Central memory CD8-positive, alpha-beta T cell (primary cell): ENCODE data around the gene DPY19L3.
A peak's percentile ranks its signal among the peaks of the same experiment; 100 is the strongest.

Source experiments
- ATAC-seq: fragments of 150-1000 bp; cut with Tn5 transposase; replicated peaks from 2 replicates; pipeline ENCODE4 v1.10.0; 2022; ENCODE audit warnings: mild to moderate bottlenecking, moderate FRiP score, moderate number of reproducible peaks; ENCODE audit not compliant: poor library complexity, severe bottlenecking; ENCODE audit errors: extremely low read depth
- DNase-seq, 2 donors: peaks; one replicate each; pipeline ENCODE4 v3.0.0; 2021; ENCODE audit warnings: low spot score in 2 of 2
- H3K27ac Mint-ChIP-seq: one replicate; pipeline ENCODE4 v1.8.0; 2022; ENCODE audit warnings: low read depth, mild to moderate bottlenecking, moderate library complexity, mixed read lengths
- H3K27me3 Mint-ChIP-seq: one replicate; pipeline ENCODE4 v1.8.0; 2022; ENCODE audit warnings: mixed read lengths
- H3K36me3 Mint-ChIP-seq: one replicate; pipeline ENCODE4 v1.8.0; 2022; ENCODE audit warnings: mild to moderate bottlenecking, moderate library complexity, mixed read lengths; ENCODE audit not compliant: insufficient read depth
- H3K4me1 Mint-ChIP-seq: one replicate; pipeline ENCODE4 v1.8.0; 2022; ENCODE audit warnings: mixed read lengths
- H3K4me3 Mint-ChIP-seq: one replicate; pipeline ENCODE4 v1.8.0; 2022; ENCODE audit warnings: mild to moderate bottlenecking, moderate library complexity, mixed read lengths
- H3K9me3 Mint-ChIP-seq: one replicate; pipeline ENCODE4 v1.8.0; 2022; ENCODE audit warnings: mixed read lengths

The DPY19L3 gene

DNA sequence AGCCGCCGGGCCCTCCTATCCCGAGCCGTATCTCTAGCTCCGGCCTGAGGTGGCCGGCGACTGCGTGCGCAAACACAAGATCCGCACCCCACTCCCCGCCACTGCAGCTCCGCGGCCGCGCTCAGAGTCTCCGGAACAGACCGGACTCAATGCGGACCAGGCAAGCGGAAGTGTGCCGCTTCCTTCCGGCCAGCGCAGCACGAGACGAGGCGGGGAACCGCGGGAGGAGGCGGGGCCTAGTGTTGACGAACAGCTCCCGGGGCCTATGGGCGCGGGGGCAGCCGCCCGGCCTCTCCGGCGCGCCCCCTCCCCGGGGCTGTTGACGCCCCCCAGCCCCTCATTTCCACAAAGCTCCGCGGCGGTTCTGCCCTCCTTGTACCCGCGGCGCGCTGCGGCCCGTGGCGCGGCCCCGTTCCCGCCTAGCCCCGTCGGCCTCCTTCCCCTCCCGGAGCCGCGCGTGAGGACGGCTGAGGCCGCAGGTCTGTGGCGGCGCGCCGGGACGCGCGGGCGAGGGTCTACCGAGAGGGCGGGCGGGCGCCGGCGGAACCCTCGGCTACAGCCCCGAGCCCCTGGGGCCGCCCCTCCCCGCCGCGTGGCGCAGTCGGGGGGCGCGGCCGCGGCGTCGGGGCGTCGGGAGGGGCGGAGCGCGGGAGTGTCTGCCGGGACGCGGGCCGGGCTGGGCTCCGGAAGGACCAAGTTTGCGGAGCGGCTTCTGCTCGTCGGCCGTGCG, at the start of gene DPY19L3:
Gene DPY19L3 (plus strand): TSS at position 340 of the 730 bp plus-strand sequence. CDS start 2,484 bp downstream, outside the sequence.
- no peaks in the 10 kb centered on the region for H3K27me3 Mint-ChIP-seq
- DNase-seq = peak; percentile 80 to 84
- no peaks in the 10 kb centered on the region for H3K9me3 Mint-ChIP-seq
- peak within 1 kb of the TSS; percentile 79 for H3K4me3 Mint-ChIP-seq
- peak; percentile 88 for ATAC-seq
- H3K36me3 Mint-ChIP-seq = peaks cover 8% of the 10 kb centered on the region
- H3K27ac Mint-ChIP-seq = peak within 1 kb of the TSS; percentile 72
- H3K4me1 Mint-ChIP-seq = peaks cover 9% of the 10 kb centered on the region

DNA sequence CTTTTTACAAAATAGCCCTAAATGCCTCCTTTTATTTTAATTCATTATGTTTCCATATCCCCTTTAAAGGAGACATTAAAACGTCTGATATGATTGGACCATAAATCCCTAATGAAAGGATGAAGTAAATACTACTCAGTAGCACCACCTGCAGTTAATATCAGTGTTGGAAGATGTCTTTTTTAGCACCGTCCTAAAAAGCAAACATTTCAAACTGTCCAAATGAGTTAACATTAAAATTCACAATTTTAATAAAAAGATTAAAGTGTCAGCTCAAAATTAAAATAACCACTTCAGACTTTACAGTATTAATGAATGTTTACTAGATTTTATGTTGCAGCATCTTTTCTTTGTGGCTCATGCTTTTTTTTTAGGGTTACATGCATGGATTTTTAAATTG, 47.9 kb upstream of the DPY19L3 start:
- no peaks in the 10 kb centered on the region for H3K9me3 Mint-ChIP-seq
- peaks cover 42% of the 10 kb centered on the region for H3K36me3 Mint-ChIP-seq
- ATAC-seq (no peak), DNase-seq (no peak)
- no peaks in the 10 kb centered on the region for H3K27me3 Mint-ChIP-seq
- no peak overlapping the region for H3K4me3 Mint-ChIP-seq
- H3K4me1 Mint-ChIP-seq = peaks cover 36% of the 10 kb centered on the region
- H3K27ac Mint-ChIP-seq = no peak overlapping the region

DNA sequence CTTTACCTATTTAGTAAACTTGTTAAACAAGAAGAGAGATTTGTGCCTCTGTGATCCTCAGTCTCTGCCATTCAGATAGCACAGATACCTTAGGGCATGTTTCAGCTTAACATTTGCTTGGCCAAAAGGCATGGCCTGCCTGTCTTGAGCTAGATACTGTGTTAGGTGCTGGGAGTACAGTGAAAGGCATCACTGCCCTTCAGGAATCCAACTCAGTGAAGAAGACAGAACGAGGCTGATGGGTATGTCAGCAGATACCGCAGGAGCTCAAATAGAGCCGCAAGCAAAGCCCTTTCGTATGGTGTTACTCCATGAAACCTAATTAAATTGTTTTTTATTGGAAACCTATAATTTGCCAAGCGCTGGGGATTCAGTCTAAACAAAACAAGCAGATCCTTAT, 47.2 kb upstream of the DPY19L3 start:
- Mint-ChIP-seq H3K36me3 (peaks cover 43% of the 10 kb centered on the region), H3K27ac (no peak overlapping the region), H3K4me3 (no peak overlapping the region), H3K27me3 (no peaks in the 10 kb centered on the region), H3K4me1 (peaks cover 40% of the 10 kb centered on the region), H3K9me3 (no peaks in the 10 kb centered on the region)
- ATAC-seq = no peak
- no peak for DNase-seq

DNA sequence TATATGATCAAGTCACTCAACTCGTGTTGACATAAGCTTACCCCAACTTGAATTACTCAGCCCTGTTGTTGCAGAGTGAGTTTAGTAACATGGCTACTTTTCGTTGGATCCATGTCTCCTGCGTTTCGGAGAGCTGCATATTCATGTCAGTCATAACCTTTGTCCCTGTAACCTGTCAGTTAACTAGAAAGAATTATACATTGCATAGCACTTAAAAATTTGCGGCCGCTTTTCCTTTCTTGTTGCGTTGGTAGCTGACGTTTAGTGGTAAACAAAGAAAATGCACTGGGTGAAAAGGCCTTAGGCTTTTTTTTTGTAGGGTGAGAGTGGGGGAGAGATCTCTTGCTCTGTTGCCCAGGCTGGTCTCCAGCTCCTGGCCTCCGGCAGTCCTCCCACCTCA, 46.0 kb upstream of the DPY19L3 start:
- H3K36me3 Mint-ChIP-seq = peaks cover 49% of the 10 kb centered on the region
- H3K27me3 Mint-ChIP-seq = no peaks in the 10 kb centered on the region
- H3K4me1 Mint-ChIP-seq = peaks cover 43% of the 10 kb centered on the region
- H3K9me3 Mint-ChIP-seq = no peaks in the 10 kb centered on the region
- DNase-seq (no peak), ATAC-seq (no peak)
- no peak overlapping the region for H3K4me3 Mint-ChIP-seq
- no peak overlapping the region for H3K27ac Mint-ChIP-seq

GRCh38 chr19:32361574-32362317, 43.8 kb upstream of the DPY19L3 start:
- ATAC-seq (no peak), DNase-seq (no peak)
- Mint-ChIP-seq H3K27ac (peak overlapping the region; percentile 58), H3K4me3 (no peak overlapping the region), H3K36me3 (peaks cover 51% of the 10 kb centered on the region), H3K9me3 (no peaks in the 10 kb centered on the region), H3K4me1 (peaks cover 52% of the 10 kb centered on the region), H3K27me3 (no peaks in the 10 kb centered on the region)

DNA sequence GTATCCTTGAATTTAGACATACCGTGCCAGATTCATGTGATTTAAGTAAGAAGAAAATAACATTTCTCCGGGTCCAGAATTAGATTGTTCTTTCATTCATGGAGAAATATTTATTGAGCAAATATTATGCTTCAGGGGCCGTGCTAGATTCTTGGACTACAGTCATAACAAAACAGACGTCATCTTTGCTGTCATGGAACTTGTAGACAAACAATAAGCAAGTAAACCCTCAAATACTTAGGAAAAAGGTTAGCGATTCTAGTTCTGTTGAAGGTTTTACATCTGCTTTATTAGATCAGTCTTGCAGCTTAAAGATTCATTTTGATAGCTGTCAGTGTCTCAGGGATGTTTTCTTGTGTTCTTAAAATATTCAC, 43.3 kb upstream of the DPY19L3 start:
- H3K9me3 Mint-ChIP-seq = no peaks in the 10 kb centered on the region
- H3K4me1 Mint-ChIP-seq = peaks cover 58% of the 10 kb centered on the region
- H3K27me3 Mint-ChIP-seq = no peaks in the 10 kb centered on the region
- no peak overlapping the region for H3K27ac Mint-ChIP-seq
- DNase-seq (no peak), ATAC-seq (no peak)
- H3K4me3 Mint-ChIP-seq = no peak overlapping the region
- H3K36me3 Mint-ChIP-seq = peaks cover 55% of the 10 kb centered on the region

GRCh38 chr19:32363175-32363574, 42.4 kb upstream of the DPY19L3 start:
- DNase-seq (no peak), ATAC-seq (no peak)
- no peaks in the 10 kb centered on the region for H3K27me3 Mint-ChIP-seq
- H3K36me3 Mint-ChIP-seq = peaks cover 56% of the 10 kb centered on the region
- no peak overlapping the region for H3K4me3 Mint-ChIP-seq
- no peak overlapping the region for H3K27ac Mint-ChIP-seq
- no peaks in the 10 kb centered on the region for H3K9me3 Mint-ChIP-seq
- peaks cover 66% of the 10 kb centered on the region for H3K4me1 Mint-ChIP-seq

GRCh38 chr19:32363632-32364031, 41.9 kb upstream of the DPY19L3 start:
- peaks cover 71% of the 10 kb centered on the region for H3K4me1 Mint-ChIP-seq
- DNase-seq (no peak), ATAC-seq (no peak)
- peaks cover 54% of the 10 kb centered on the region for H3K36me3 Mint-ChIP-seq
- no peaks in the 10 kb centered on the region for H3K9me3 Mint-ChIP-seq
- no peaks in the 10 kb centered on the region for H3K27me3 Mint-ChIP-seq
- no peak overlapping the region for H3K27ac Mint-ChIP-seq
- H3K4me3 Mint-ChIP-seq = no peak overlapping the region

DNA sequence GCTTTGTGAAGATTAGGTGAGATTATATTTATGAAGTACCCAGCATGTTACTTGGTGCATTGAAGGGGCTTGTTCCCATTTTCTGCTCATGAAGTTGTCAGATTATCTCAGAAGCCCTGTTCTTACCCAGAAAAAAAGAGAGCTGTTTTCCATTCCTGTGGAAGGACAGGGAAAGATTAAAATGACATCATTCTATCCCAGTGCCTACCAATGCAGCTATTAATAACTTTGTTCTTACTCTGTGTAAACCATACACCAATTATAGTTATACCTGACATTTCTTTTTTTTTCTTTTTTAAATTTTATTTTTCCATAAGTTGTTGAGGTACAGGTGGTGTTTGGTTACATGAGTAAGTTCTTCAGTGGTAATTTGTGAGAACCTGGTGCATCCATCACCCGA, 41.5 kb upstream of the DPY19L3 start:
- no peak for ATAC-seq
- Mint-ChIP-seq H3K4me3 (no peak overlapping the region), H3K27ac (no peak overlapping the region), H3K27me3 (no peaks in the 10 kb centered on the region), H3K36me3 (peaks cover 56% of the 10 kb centered on the region), H3K4me1 (peaks cover 72% of the 10 kb centered on the region), H3K9me3 (no peaks in the 10 kb centered on the region)
- no peak for DNase-seq

- H3K9me3 Mint-ChIP-seq = no peaks in the 10 kb centered on the region
- H3K4me3 Mint-ChIP-seq = no peak overlapping the region
- H3K4me1 Mint-ChIP-seq = peaks cover 82% of the 10 kb centered on the region
- DNase-seq (no peak), ATAC-seq (no peak)
- no peaks in the 10 kb centered on the region for H3K27me3 Mint-ChIP-seq
- no peak overlapping the region for H3K27ac Mint-ChIP-seq
- peaks cover 58% of the 10 kb centered on the region for H3K36me3 Mint-ChIP-seq
Measured at GRCh38 chr19:32367063-32367462, 38.5 kb upstream of the DPY19L3 start.

GRCh38 chr19:32367948-32368536, 37.5 kb upstream of the DPY19L3 start:
- ATAC-seq (no peak), DNase-seq (no peak)
- Mint-ChIP-seq H3K27ac (peak overlapping the region; percentile 53), H3K4me3 (no peak overlapping the region), H3K9me3 (no peaks in the 10 kb centered on the region), H3K36me3 (peaks cover 62% of the 10 kb centered on the region), H3K4me1 (peaks cover 80% of the 10 kb centered on the region), H3K27me3 (no peaks in the 10 kb centered on the region)

DNA sequence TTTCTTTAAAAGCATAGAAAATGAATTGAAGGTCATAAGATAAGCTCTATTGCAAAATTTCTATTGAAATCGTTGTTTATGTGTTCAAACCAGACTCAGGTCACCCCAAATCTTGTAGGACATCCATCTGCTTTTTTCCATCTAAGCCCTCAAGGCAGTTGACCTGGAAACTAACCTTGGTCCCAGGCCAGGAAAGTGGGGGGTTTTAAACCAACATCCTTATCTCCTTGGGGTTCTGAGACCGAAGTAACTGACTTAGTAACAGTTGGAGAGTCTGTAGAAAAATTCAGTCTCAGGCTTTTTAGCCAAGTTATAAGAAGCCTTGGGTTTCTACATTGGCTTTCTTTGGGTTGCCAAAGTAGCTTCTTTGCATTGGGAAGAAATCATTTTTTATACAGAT, 36.8 kb upstream of the DPY19L3 start:
- H3K4me3 Mint-ChIP-seq = no peak overlapping the region
- peaks cover 77% of the 10 kb centered on the region for H3K4me1 Mint-ChIP-seq
- H3K36me3 Mint-ChIP-seq = peaks cover 57% of the 10 kb centered on the region
- no peaks in the 10 kb centered on the region for H3K27me3 Mint-ChIP-seq
- ATAC-seq (no peak), DNase-seq (no peak)
- peak overlapping the region; percentile 53 for H3K27ac Mint-ChIP-seq
- no peaks in the 10 kb centered on the region for H3K9me3 Mint-ChIP-seq
